Neural cell (in vitro differentiated cells): ENCODE measurements around the gene EPHA1.

Experiments
- EP300 ChIP-seq: fragments of 450-650 bp; conservative IDR thresholded peaks from 2 replicates; pipeline ENCODE4 v1.6.1; 2014; ENCODE audit warnings: antibody characterized with exemption, mild to moderate bottlenecking, moderate library complexity; ENCODE audit not compliant: poor library complexity, severe bottlenecking
- EZH2 ChIP-seq: fragments of 200-600, 300-800 bp; shearing (Covaris generic), sonication (generic); IDR thresholded peaks from 2 replicates; pipeline ENCODE4 v1.6.1; 2014; ENCODE audit warnings: antibody characterized with exemption, low read length, borderline replicate concordance, mild to moderate bottlenecking; ENCODE audit not compliant: insufficient read depth, poor library complexity, severe bottlenecking
- MXI1 ChIP-seq: fragments of 450-650 bp; conservative IDR thresholded peaks from 2 replicates; pipeline ENCODE4 v1.6.1; 2014; ENCODE audit warnings: antibody characterized with exemption, mild to moderate bottlenecking; ENCODE audit not compliant: poor library complexity, severe bottlenecking
- POLR2AphosphoS5 ChIP-seq: IDR thresholded peaks from 2 replicates; pipeline ENCODE4 v1.6.1; 2012
- RAD21 ChIP-seq: fragments of 450-650 bp; conservative IDR thresholded peaks from 2 replicates; pipeline ENCODE4 v1.6.1; 2014; ENCODE audit warnings: antibody characterized with exemption, mild to moderate bottlenecking, moderate library complexity
- SMC3 ChIP-seq: fragments of 450-650 bp; conservative IDR thresholded peaks from 2 replicates; pipeline ENCODE4 v1.6.1; 2014; ENCODE audit warnings: antibody characterized with exemption, mild to moderate bottlenecking, moderate library complexity; ENCODE audit not compliant: poor library complexity
- TAF1 ChIP-seq: IDR thresholded peaks from 2 replicates; pipeline ENCODE4 v1.6.1; 2012; ENCODE audit warnings: low read depth
- TF ChIP-seq, protein P1 (sequence below): fragments of 450-650 bp; IDR thresholded peaks from 2 replicates; pipeline ENCODE4 v1.5.1; 2014; ENCODE audit warnings: antibody characterized with exemption, mild to moderate bottlenecking, moderate library complexity; ENCODE audit not compliant: poor library complexity, severe bottlenecking
- TF ChIP-seq, protein P2 (sequence below): IDR thresholded peaks from 2 replicates; pipeline ENCODE4 v1.6.1; 2012; ENCODE audit warnings: borderline replicate concordance

DNA sequence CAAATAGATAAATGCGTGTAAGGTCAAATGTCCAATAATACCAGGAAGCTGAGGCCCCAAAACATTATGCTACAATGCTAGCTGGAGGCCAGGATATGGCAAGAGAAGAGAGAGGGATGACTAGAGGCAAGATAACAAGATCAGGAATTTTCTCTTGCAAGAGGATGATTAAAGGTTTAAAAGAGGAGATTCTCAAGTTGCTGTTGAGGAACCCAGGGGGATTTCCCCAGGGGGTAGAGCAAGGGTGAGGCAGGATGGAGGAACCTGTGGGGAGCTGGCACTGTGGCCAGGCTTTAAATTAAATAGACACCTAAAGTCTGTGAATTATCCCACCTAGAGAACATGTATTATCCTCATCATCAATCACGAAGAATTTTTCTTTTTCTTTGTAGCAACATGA lies 31.2 kb upstream of the EPHA1 start:
- no peak for TF ChIP-seq POLR2AphosphoS5
- TF ChIP-seq MXI1: no peak
- TF ChIP-seq, protein P1, sequence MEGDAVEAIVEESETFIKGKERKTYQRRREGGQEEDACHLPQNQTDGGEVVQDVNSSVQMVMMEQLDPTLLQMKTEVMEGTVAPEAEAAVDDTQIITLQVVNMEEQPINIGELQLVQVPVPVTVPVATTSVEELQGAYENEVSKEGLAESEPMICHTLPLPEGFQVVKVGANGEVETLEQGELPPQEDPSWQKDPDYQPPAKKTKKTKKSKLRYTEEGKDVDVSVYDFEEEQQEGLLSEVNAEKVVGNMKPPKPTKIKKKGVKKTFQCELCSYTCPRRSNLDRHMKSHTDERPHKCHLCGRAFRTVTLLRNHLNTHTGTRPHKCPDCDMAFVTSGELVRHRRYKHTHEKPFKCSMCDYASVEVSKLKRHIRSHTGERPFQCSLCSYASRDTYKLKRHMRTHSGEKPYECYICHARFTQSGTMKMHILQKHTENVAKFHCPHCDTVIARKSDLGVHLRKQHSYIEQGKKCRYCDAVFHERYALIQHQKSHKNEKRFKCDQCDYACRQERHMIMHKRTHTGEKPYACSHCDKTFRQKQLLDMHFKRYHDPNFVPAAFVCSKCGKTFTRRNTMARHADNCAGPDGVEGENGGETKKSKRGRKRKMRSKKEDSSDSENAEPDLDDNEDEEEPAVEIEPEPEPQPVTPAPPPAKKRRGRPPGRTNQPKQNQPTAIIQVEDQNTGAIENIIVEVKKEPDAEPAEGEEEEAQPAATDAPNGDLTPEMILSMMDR: no peak
- no peak for TF ChIP-seq EP300
- TF ChIP-seq EZH2: no peak
- TF ChIP-seq, protein P2, sequence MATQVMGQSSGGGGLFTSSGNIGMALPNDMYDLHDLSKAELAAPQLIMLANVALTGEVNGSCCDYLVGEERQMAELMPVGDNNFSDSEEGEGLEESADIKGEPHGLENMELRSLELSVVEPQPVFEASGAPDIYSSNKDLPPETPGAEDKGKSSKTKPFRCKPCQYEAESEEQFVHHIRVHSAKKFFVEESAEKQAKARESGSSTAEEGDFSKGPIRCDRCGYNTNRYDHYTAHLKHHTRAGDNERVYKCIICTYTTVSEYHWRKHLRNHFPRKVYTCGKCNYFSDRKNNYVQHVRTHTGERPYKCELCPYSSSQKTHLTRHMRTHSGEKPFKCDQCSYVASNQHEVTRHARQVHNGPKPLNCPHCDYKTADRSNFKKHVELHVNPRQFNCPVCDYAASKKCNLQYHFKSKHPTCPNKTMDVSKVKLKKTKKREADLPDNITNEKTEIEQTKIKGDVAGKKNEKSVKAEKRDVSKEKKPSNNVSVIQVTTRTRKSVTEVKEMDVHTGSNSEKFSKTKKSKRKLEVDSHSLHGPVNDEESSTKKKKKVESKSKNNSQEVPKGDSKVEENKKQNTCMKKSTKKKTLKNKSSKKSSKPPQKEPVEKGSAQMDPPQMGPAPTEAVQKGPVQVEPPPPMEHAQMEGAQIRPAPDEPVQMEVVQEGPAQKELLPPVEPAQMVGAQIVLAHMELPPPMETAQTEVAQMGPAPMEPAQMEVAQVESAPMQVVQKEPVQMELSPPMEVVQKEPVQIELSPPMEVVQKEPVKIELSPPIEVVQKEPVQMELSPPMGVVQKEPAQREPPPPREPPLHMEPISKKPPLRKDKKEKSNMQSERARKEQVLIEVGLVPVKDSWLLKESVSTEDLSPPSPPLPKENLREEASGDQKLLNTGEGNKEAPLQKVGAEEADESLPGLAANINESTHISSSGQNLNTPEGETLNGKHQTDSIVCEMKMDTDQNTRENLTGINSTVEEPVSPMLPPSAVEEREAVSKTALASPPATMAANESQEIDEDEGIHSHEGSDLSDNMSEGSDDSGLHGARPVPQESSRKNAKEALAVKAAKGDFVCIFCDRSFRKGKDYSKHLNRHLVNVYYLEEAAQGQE: no peak
- no peak for TF ChIP-seq SMC3
- TF ChIP-seq RAD21: no peak
- TF ChIP-seq TAF1: no peak
